HepG2 (cell line): Measurements from ENCODE around the gene OTC. TPM values are rescaled to one million over a fixed set of nuclear protein-coding genes. Genes with fewer than 3 reads are reported as not detected.

ENCODE experiments used
- ATAC-seq: fragments of 200-7000 bp; cut with Tn5 transposase; 3 replicates; pipeline ENCODE4 v1.9.1; 2020; ENCODE audit warnings: mild to moderate bottlenecking, moderate library complexity
- BruUV-seq: library from RNA; stranded (reverse); fragments of 400-500 nt; replicated peaks from 2 replicates; lab custom pipeline; 2021; lab: Mats Ljungman, UMichigan
- CTCF ChIA-PET: fragments of 300-600 bp; formaldehyde crosslinking; extraction: SDS; loops from one replicate; lab custom pipeline; 2021; ENCODE audit warnings: low total read pairs, inconsistent platforms, low intra/inter-chr PET ratio; lab: Yijun Ruan, JAX
- POLR2A ChIA-PET: fragments of 350-600 bp; sonication (Branson Sonifier 250); formaldehyde crosslinking; loops from one replicate; lab custom pipeline; 2020; ENCODE audit warnings: antibody characterized with exemption, inconsistent platforms; lab: Yijun Ruan, JAX
- DNase-seq: peaks from one replicate; pipeline ENCODE4 v3.0.0-alpha.2; 2015; ENCODE audit warnings: low spot score
- FAIRE-seq: peaks from 3 replicates; lab custom pipeline; 2011; peaks lifted over from hg19 to GRCh38; lab: Jason Lieb, UNC
- H2AFZ ChIP-seq: one replicate; pipeline ENCODE4 v1.6.1; 2011; ENCODE audit warnings: low read length, inconsistent platforms
- H3K27ac ChIP-seq: fragments of 300-600 bp; 3 replicates; pipeline ENCODE4 v1.8.0; 2011; ENCODE audit warnings: mixed run types, mild to moderate bottlenecking, mixed read lengths, low read length, inconsistent platforms; ENCODE audit not compliant: insufficient read depth; ENCODE audit errors: extremely low read length
- H3K27me3 ChIP-seq, 2 experiments: fragments of 200-600 bp in 1 of 2; 2 replicates in 1 of 2; 3 replicates in 1 of 2; pipeline versions ENCODE4 v1.6.0 to v1.8.0; 2011; ENCODE audit warnings: low read length in 2 of 2, mild to moderate bottlenecking in 2 of 2, moderate library complexity in 2 of 2, inconsistent platforms in 1 of 2; ENCODE audit not compliant: insufficient read depth in 2 of 2, control insufficient read depth in 1 of 2
- H3K36me3 ChIP-seq, 2 experiments: fragments of 200-600 bp in 1 of 2; replicated peaks in 1 of 2; 2 replicates in 1 of 2; 3 replicates in 1 of 2; pipeline versions ENCODE4 v1.5.1 to v1.8.0; 2011; ENCODE audit warnings: low read length in 2 of 2, inconsistent platforms in 1 of 2; ENCODE audit not compliant: insufficient read depth in 2 of 2, control insufficient read depth in 1 of 2
- H3K4me1 ChIP-seq: 2 replicates; pipeline ENCODE4 v1.5.1; 2012; ENCODE audit warnings: low read length, inconsistent platforms; ENCODE audit not compliant: insufficient read depth
- H3K4me2 ChIP-seq: 2 replicates; pipeline ENCODE4 v1.6.0; 2011; ENCODE audit warnings: low read depth, low read length, inconsistent platforms
- H3K4me3 ChIP-seq, 3 experiments: fragments of 200-600 bp in 1 of 3; sonication (generic), shearing (Covaris generic) in 1 of 3; replicated peaks in 1 of 3; 2 replicates each; pipeline ENCODE4 v1.5.1; 2011 to 2016; ENCODE audit warnings: low read length in 3 of 3, inconsistent platforms in 2 of 3, low read depth in 2 of 3, mild to moderate bottlenecking in 2 of 3, control low read depth in 1 of 3, mixed read lengths in 1 of 3; ENCODE audit not compliant: insufficient read depth in 1 of 3
- H3K79me2 ChIP-seq: one replicate; pipeline ENCODE4 v1.6.1; 2011; ENCODE audit warnings: low read length, inconsistent platforms; ENCODE audit not compliant: insufficient read depth
- H3K9ac ChIP-seq: 2 replicates; pipeline ENCODE4 v1.6.0; 2011; ENCODE audit warnings: mild to moderate bottlenecking, low read depth, low read length, inconsistent platforms; ENCODE audit not compliant: insufficient read depth
- H3K9me3 ChIP-seq: 2 replicates; pipeline ENCODE4 v1.5.1; 2012; ENCODE audit warnings: mild to moderate bottlenecking, low read length
- H4K20me1 ChIP-seq: 2 replicates; pipeline ENCODE4 v1.6.0; 2011; ENCODE audit warnings: inconsistent platforms, mild to moderate bottlenecking, low read length, moderate library complexity; ENCODE audit not compliant: insufficient read depth
- CBX2 ChIP-seq, 2 experiments: fragments of 200-600 bp in 1 of 2; sonication (generic); formaldehyde crosslinking in 1 of 2; IDR thresholded peaks; 2 replicates each; pipeline versions ENCODE4 v1.7.0 to v1.8.1; 2018 to 2022; ENCODE audit warnings: low read depth in 2 of 2, low read length in 1 of 2, mild to moderate bottlenecking in 1 of 2, missing genetic modification reagents in 1 of 2
- GATAD1 ChIP-seq: IDR thresholded peaks from 2 replicates; pipeline ENCODE4 v1.6.1; 2016; ENCODE audit warnings: missing genetic modification reagents, missing compliant biosample characterization
- NFKBIZ ChIP-seq: IDR thresholded peaks from 2 replicates; pipeline ENCODE4 v1.6.1; 2018; ENCODE audit warnings: missing genetic modification reagents, missing compliant biosample characterization
- POLR2G ChIP-seq: fragments of 200-400 bp; formaldehyde crosslinking; IDR thresholded peaks from 2 replicates; pipeline ENCODE4 v1.6.1; 2018; ENCODE audit warnings: mild to moderate bottlenecking, low read depth, low read length, moderate library complexity
- ZNF543 ChIP-seq: sonication (generic); formaldehyde crosslinking; IDR thresholded peaks from 2 replicates; pipeline ENCODE4 v1.4.0; 2020; ENCODE audit warnings: mild to moderate bottlenecking, missing genetic modification reagents
- ZNF878 ChIP-seq: sonication (generic); formaldehyde crosslinking; IDR thresholded peaks from 2 replicates; pipeline ENCODE4 v1.8.1; 2023; ENCODE audit warnings: mild to moderate bottlenecking, missing genetic modification reagents, moderate library complexity
- ZNF891 ChIP-seq: sonication (generic); formaldehyde crosslinking; IDR thresholded peaks from 2 replicates; pipeline ENCODE4 v1.5.0; 2020; ENCODE audit warnings: mild to moderate bottlenecking, missing genetic modification reagents
- WGBS: methylation state at CpG from one replicate; pipeline ENCODE4 v1.1.6; 2017; ENCODE audit warnings: low lambda C conversion rate; 5-methylcytosine and 5-hydroxymethylcytosine counted together
- in situ Hi-C: cut with HindIII; loops from 2 replicates; pipeline ENCODE4 v1.10.0; 2017; ENCODE audit warnings: low pct_unique_long_range_greater_than_20kb; ENCODE audit not compliant: extremely low pct_ligation_motif_present
- intact Hi-C: fragments of 100-400 bp; cut with micrococcal nuclease; formaldehyde crosslinking; loops from one replicate; pipeline ENCODE4 v1.10.0; 2022; ENCODE audit not compliant: unreplicated experiment
- polyA plus RNA-seq, 8 experiments: library from polyadenylated mRNA; depleted of rRNA in 3 of 8; stranded (reverse) in 7 of 8; unstranded in 1 of 8; fragments of >200 nt; fragmentation: Illumina TruSeq in 4 of 8; extraction: Trizol in 4 of 8; gene quantifications; 2 replicates each; pipeline versions ENCODE4 v1.2.1 to v1.2.3, GENCODE V29; 2011 to 2016; ENCODE audit warnings: low read depth in 4 of 8, missing spikeins in 1 of 8, mixed read lengths in 1 of 8; ENCODE audit not compliant: insufficient read depth in 1 of 8
- total RNA-seq, 5 experiments: library from RNA; depleted of rRNA; stranded (reverse); fragments of >200 nt; fragmentation: Illumina TruSeq; extraction: Trizol; gene quantifications; 2 replicates each; pipeline ENCODE4 v1.2.3, GENCODE V29; 2016; ENCODE audit warnings: low read depth in 1 of 5
- TF ChIP-seq, protein P1 (sequence below): sonication (generic); formaldehyde crosslinking; IDR thresholded peaks from 2 replicates; pipeline ENCODE4 v1.8.1; 2023; ENCODE audit warnings: mild to moderate bottlenecking, missing genetic modification reagents

Gene OTC
- total and polyA plus RNA-seq, 2 of the 13 experiments (the other 11 are each of a cell fraction or from before 2014, with no cell fraction given): 0.04 to 1.8 TPM

DNA sequence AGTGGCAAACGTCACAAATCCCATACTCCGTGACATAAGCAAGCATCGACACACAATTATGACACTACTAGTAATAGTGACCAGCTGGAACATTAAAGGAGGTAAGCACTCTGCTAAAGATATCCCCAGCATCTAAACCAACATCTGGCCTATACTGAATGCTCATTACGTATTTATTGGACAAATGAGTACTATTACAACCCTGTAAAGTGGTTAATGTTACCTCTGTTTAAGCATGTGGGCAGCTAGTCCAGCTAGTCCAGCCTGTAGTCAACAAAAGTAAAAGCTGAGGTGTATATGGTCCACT, 24.7 kb upstream of the OTC start:
- H3K9me3 ChIP-seq: no peaks in the 10 kb centered on the region
- peak overlapping the region; percentile 79 for H2AFZ ChIP-seq
- in situ Hi-C loops (no loop called here), intact Hi-C loops (loop anchor here (1.0 to 2.0 kb wide), 3 partner anchors 16 to 135 kb away; no protein-coding TSS in a partner anchor)
- H3K4me2 ChIP-seq: peak overlapping the region; percentile 75
- 29% methylated on average over 1 of the region's 4 CpGs for WGBS
- no peak overlapping the region; the same call in 1 of the 2 replicates for H3K9ac ChIP-seq
- no peak overlapping the region for H3K27ac ChIP-seq
- POLR2A ChIA-PET: interaction anchor here (1.6 kb wide), 1 partner anchor 15 kb away, joined by 19 read pairs; no protein-coding TSS in a partner anchor
- CTCF ChIA-PET: interaction anchor here (1.3 to 1.6 kb wide), 2 partner anchors 24 to 67 kb away, joined by 5 to 6 read pairs; no protein-coding TSS in a partner anchor
- H4K20me1 ChIP-seq: no peaks in the 10 kb centered on the region
- FAIRE-seq: no peak
- ATAC-seq: no peak; the same call in 2 of the 3 replicates
- H3K4me1 ChIP-seq: peaks cover 37% of the 10 kb centered on the region
- H3K79me2 ChIP-seq: peaks cover 9% of the 10 kb centered on the region
- H3K27me3 ChIP-seq: no peaks in the 10 kb centered on the region
- no TSS peak for BruUV-seq
- no peak for DNase-seq
- H3K36me3 ChIP-seq: no peaks in the 10 kb centered on the region
- H3K4me3 ChIP-seq: peak overlapping the region; percentile 26 to 72 (median 35)
- TF ChIP-seq ZNF543 (CRISPR knock-in tag): no peak
- TF ChIP-seq, protein P1, sequence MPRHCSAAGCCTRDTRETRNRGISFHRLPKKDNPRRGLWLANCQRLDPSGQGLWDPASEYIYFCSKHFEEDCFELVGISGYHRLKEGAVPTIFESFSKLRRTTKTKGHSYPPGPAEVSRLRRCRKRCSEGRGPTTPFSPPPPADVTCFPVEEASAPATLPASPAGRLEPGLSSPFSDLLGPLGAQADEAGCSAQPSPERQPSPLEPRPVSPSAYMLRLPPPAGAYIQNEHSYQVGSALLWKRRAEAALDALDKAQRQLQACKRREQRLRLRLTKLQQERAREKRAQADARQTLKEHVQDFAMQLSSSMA: 0 out of 2 replicates have a peak, but pooled peaks have one; percentile 63

DNA sequence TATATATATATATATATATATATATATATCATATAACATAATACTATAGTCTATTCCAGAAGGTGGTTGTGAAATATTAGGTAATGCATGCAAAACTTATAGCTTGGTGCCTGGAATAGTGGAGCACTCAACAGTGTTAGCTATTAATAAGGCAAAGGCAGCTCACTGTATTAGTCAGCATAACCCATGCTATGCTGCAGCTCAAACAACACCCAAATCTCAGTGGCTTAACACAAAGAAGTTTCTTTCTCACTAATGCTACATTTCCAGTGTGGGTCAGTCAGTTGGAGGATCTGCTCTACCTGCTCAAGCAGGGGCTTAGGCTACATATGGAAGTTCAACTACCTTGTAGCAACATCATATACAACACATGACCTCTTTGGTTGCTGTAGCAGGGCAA, 19.9 kb upstream of the OTC start:
- Histone ChIP-seq H2AFZ (no peak overlapping the region), H3K4me3 (no peak overlapping the region), H3K4me1 (peaks cover 32% of the 10 kb centered on the region), H3K27me3 (no peaks in the 10 kb centered on the region), H3K4me2 (no peak overlapping the region), H3K9me3 (no peaks in the 10 kb centered on the region), H3K36me3 (no peaks in the 10 kb centered on the region), H3K27ac (no peak overlapping the region), H4K20me1 (no peaks in the 10 kb centered on the region), H3K9ac (no peak overlapping the region), H3K79me2 (no peaks in the 10 kb centered on the region)
- in situ Hi-C loops: no loop called here
- ChIA-PET POLR2A (interaction anchor here (0.7 kb wide), 1 partner anchor 1562 kb away, joined by 3 read pairs; no protein-coding TSS in a partner anchor), CTCF (no interaction called here)
- no peak for TF ChIP-seq ZNF891 (CRISPR knock-in tag)
- no peak for TF ChIP-seq POLR2G
- no peak for TF ChIP-seq GATAD1 (CRISPR knock-in tag)
- no peak for TF ChIP-seq ZNF878 (CRISPR knock-in tag)
- TF ChIP-seq CBX2 (IDR thresholded peaks at IDR 0.05; ENCODE audit: low read depth, low read length): no peak
- no peak for TF ChIP-seq CBX2 (CRISPR knock-in tag; IDR thresholded peaks at IDR 0.05; ENCODE audit: low read depth)
- TF ChIP-seq NFKBIZ (CRISPR knock-in tag): no peak
- no TSS peak for BruUV-seq
- DNase-seq: no peak
- intact Hi-C loops: no loop called here
- no peak for FAIRE-seq
- no peak for ATAC-seq
